Mesenteric fat pad (tissue), 1 donor: Measurements from ENCODE around the gene PI16. TPM values are rescaled to one million over a fixed set of nuclear protein-coding genes. Genes with fewer than 3 reads are reported as not detected.

Experiments
- DNase-seq: peaks from one replicate; pipeline ENCODE4 v3.0.0-alpha.2; 2020; ENCODE audit warnings: low spot score
- total RNA-seq: library from RNA; stranded (reverse); fragmentation: NEBNext Ultra II Directional; extraction: Animal tissue kit (Norgen Biotek cat#: 25700); gene quantifications from one replicate; pipeline ENCODE4 v1.2.1, GENCODE V29; 2021
- donor health status: DM: yes; HTN: yes; CAD: no.

Gene PI16
- total RNA-seq, 1 donor from 2014 or later: 22.5 TPM

GRCh38 chr6:36997811-36998722, 43.5 kb downstream of the PI16 start:
- no peak for DNase-seq

- DNase-seq: no peak
Measured at GRCh38 chr6:36998723-36999038, 44.1 kb downstream of the PI16 start.

- no peak for DNase-seq
Measured at GRCh38 chr6:36999061-36999750, 44.7 kb downstream of the PI16 start.

- DNase-seq: no peak
Measured at GRCh38 chr6:36999751-37000125, 45.2 kb downstream of the PI16 start.

GRCh38 chr6:37004044-37004980, 49.8 kb downstream of the PI16 start:
- DNase-seq: no peak

- DNase-seq: no peak
Measured at GRCh38 chr6:37005061-37005810, 50.7 kb downstream of the PI16 start, which contains the start of gene FGD2. Gene FGD2, plus strand, starts transcription at chr6:37005655. Its CDS starts 163 bp downstream, at chr6:37005818.

- no peak for DNase-seq
Measured at GRCh38 chr6:37005827-37006567, 51.5 kb downstream of the PI16 start.

GRCh38 chr6:37006793-37007339, 52.3 kb downstream of the PI16 start:
- DNase-seq: no peak

- DNase-seq: no peak
Measured at GRCh38 chr6:37007340-37008043, 53.0 kb downstream of the PI16 start.

GRCh38 chr6:37008484-37009465, 54.2 kb downstream of the PI16 start:
- DNase-seq: no peak

GRCh38 chr6:37010402-37010892, 55.9 kb downstream of the PI16 start:
- DNase-seq: no peak

GRCh38 chr6:37011656-37012378, 57.3 kb downstream of the PI16 start:
- no peak for DNase-seq

GRCh38 chr6:37013516-37014491, 59.3 kb downstream of the PI16 start:
- no peak for DNase-seq
